HepG2 (cell line): ENCODE measurements around the gene KLF3. TPM values are rescaled to one million over a fixed set of nuclear protein-coding genes. Genes with fewer than 3 reads are reported as not detected.

Source experiments
- ATAC-seq: fragments of 200-7000 bp; cut with Tn5 transposase; 3 replicates; pipeline ENCODE4 v1.9.1; 2020; ENCODE audit warnings: mild to moderate bottlenecking, moderate library complexity
- BruUV-seq: library from RNA; stranded (reverse); fragments of 400-500 nt; replicated peaks from 2 replicates; lab custom pipeline; 2021; lab: Mats Ljungman, UMichigan
- CTCF ChIA-PET: fragments of 300-600 bp; formaldehyde crosslinking; extraction: SDS; loops from one replicate; lab custom pipeline; 2021; ENCODE audit warnings: low total read pairs, inconsistent platforms, low intra/inter-chr PET ratio; lab: Yijun Ruan, JAX
- POLR2A ChIA-PET: fragments of 350-600 bp; sonication (Branson Sonifier 250); formaldehyde crosslinking; loops from one replicate; lab custom pipeline; 2020; ENCODE audit warnings: antibody characterized with exemption, inconsistent platforms; lab: Yijun Ruan, JAX
- DNase-seq: peaks from one replicate; pipeline ENCODE4 v3.0.0-alpha.2; 2015; ENCODE audit warnings: low spot score
- FAIRE-seq: peaks from 3 replicates; lab custom pipeline; 2011; peaks lifted over from hg19 to GRCh38; lab: Jason Lieb, UNC
- H2AFZ ChIP-seq: one replicate; pipeline ENCODE4 v1.6.1; 2011; ENCODE audit warnings: low read length, inconsistent platforms
- H3K27ac ChIP-seq: fragments of 300-600 bp; 3 replicates; pipeline ENCODE4 v1.8.0; 2011; ENCODE audit warnings: mixed run types, mild to moderate bottlenecking, mixed read lengths, low read length, inconsistent platforms; ENCODE audit not compliant: insufficient read depth; ENCODE audit errors: extremely low read length
- H3K27me3 ChIP-seq, 2 experiments: fragments of 200-600 bp in 1 of 2; 2 replicates in 1 of 2; 3 replicates in 1 of 2; pipeline versions ENCODE4 v1.6.0 to v1.8.0; 2011; ENCODE audit warnings: low read length in 2 of 2, mild to moderate bottlenecking in 2 of 2, moderate library complexity in 2 of 2, inconsistent platforms in 1 of 2; ENCODE audit not compliant: insufficient read depth in 2 of 2, control insufficient read depth in 1 of 2
- H3K36me3 ChIP-seq, 2 experiments: fragments of 200-600 bp in 1 of 2; replicated peaks in 1 of 2; 2 replicates in 1 of 2; 3 replicates in 1 of 2; pipeline versions ENCODE4 v1.5.1 to v1.8.0; 2011; ENCODE audit warnings: low read length in 2 of 2, inconsistent platforms in 1 of 2; ENCODE audit not compliant: insufficient read depth in 2 of 2, control insufficient read depth in 1 of 2
- H3K4me1 ChIP-seq: 2 replicates; pipeline ENCODE4 v1.5.1; 2012; ENCODE audit warnings: low read length, inconsistent platforms; ENCODE audit not compliant: insufficient read depth
- H3K4me2 ChIP-seq: 2 replicates; pipeline ENCODE4 v1.6.0; 2011; ENCODE audit warnings: low read depth, low read length, inconsistent platforms
- H3K4me3 ChIP-seq, 3 experiments: fragments of 200-600 bp in 1 of 3; sonication (generic), shearing (Covaris generic) in 1 of 3; replicated peaks in 1 of 3; 2 replicates each; pipeline ENCODE4 v1.5.1; 2011 to 2016; ENCODE audit warnings: low read length in 3 of 3, inconsistent platforms in 2 of 3, low read depth in 2 of 3, mild to moderate bottlenecking in 2 of 3, control low read depth in 1 of 3, mixed read lengths in 1 of 3; ENCODE audit not compliant: insufficient read depth in 1 of 3
- H3K79me2 ChIP-seq: one replicate; pipeline ENCODE4 v1.6.1; 2011; ENCODE audit warnings: low read length, inconsistent platforms; ENCODE audit not compliant: insufficient read depth
- H3K9ac ChIP-seq: 2 replicates; pipeline ENCODE4 v1.6.0; 2011; ENCODE audit warnings: mild to moderate bottlenecking, low read depth, low read length, inconsistent platforms; ENCODE audit not compliant: insufficient read depth
- H3K9me3 ChIP-seq: 2 replicates; pipeline ENCODE4 v1.5.1; 2012; ENCODE audit warnings: mild to moderate bottlenecking, low read length
- H4K20me1 ChIP-seq: 2 replicates; pipeline ENCODE4 v1.6.0; 2011; ENCODE audit warnings: inconsistent platforms, mild to moderate bottlenecking, low read length, moderate library complexity; ENCODE audit not compliant: insufficient read depth
- GFI1 ChIP-seq: sonication (generic); formaldehyde crosslinking; IDR thresholded peaks from 2 replicates; pipeline ENCODE4 v1.5.0; 2020; ENCODE audit warnings: missing genetic modification reagents, mild to moderate bottlenecking, borderline replicate concordance
- GTF2F1 ChIP-seq: fragments of 150-350 bp; IDR thresholded peaks from 2 replicates; pipeline ENCODE4 v1.6.1; 2014; ENCODE audit warnings: low read length
- HIC2 ChIP-seq: sonication (generic); formaldehyde crosslinking; IDR thresholded peaks from 2 replicates; pipeline ENCODE4 v1.9.0; 2022; ENCODE audit warnings: low read depth, missing genetic modification reagents
- RXRB ChIP-seq: IDR thresholded peaks from 2 replicates; pipeline ENCODE4 v1.6.1; 2016; ENCODE audit warnings: borderline replicate concordance, missing genetic modification reagents, missing compliant biosample characterization
- TGIF2 ChIP-seq: IDR thresholded peaks from 2 replicates; pipeline ENCODE4 v1.6.1; 2016; ENCODE audit warnings: control low read depth, missing compliant biosample characterization
- ZGPAT ChIP-seq: IDR thresholded peaks from 2 replicates; pipeline ENCODE4 v1.6.1; 2016; ENCODE audit warnings: mild to moderate bottlenecking
- ZKSCAN8 ChIP-seq: IDR thresholded peaks from 2 replicates; pipeline ENCODE4 v1.6.1; 2016; ENCODE audit warnings: borderline replicate concordance, missing genetic modification reagents, missing compliant biosample characterization
- ZNF549 ChIP-seq: sonication (generic); formaldehyde crosslinking; IDR thresholded peaks from 2 replicates; pipeline ENCODE4 v1.5.0; 2020; ENCODE audit warnings: missing genetic modification reagents
- ZNF704 ChIP-seq: sonication (generic); formaldehyde crosslinking; IDR thresholded peaks from 2 replicates; pipeline ENCODE4 v1.8.1; 2023; ENCODE audit warnings: mild to moderate bottlenecking, inconsistent platforms, moderate library complexity, missing genetic modification reagents, borderline replicate concordance
- ZXDC ChIP-seq: sonication (generic); formaldehyde crosslinking; IDR thresholded peaks from 2 replicates; pipeline ENCODE4 v1.5.0; 2020; ENCODE audit warnings: mild to moderate bottlenecking, missing genetic modification reagents
- in situ Hi-C: cut with HindIII; loops from 2 replicates; pipeline ENCODE4 v1.10.0; 2017; ENCODE audit warnings: low pct_unique_long_range_greater_than_20kb; ENCODE audit not compliant: extremely low pct_ligation_motif_present
- intact Hi-C: fragments of 100-400 bp; cut with micrococcal nuclease; formaldehyde crosslinking; loops from one replicate; pipeline ENCODE4 v1.10.0; 2022; ENCODE audit not compliant: unreplicated experiment
- polyA plus RNA-seq, 8 experiments: library from polyadenylated mRNA; depleted of rRNA in 3 of 8; stranded (reverse) in 7 of 8; unstranded in 1 of 8; fragments of >200 nt; fragmentation: Illumina TruSeq in 4 of 8; extraction: Trizol in 4 of 8; gene quantifications; 2 replicates each; pipeline versions ENCODE4 v1.2.1 to v1.2.3, GENCODE V29; 2011 to 2016; ENCODE audit warnings: low read depth in 4 of 8, missing spikeins in 1 of 8, mixed read lengths in 1 of 8; ENCODE audit not compliant: insufficient read depth in 1 of 8
- total RNA-seq, 5 experiments: library from RNA; depleted of rRNA; stranded (reverse); fragments of >200 nt; fragmentation: Illumina TruSeq; extraction: Trizol; gene quantifications; 2 replicates each; pipeline ENCODE4 v1.2.3, GENCODE V29; 2016; ENCODE audit warnings: low read depth in 1 of 5

The KLF3 gene
- total and polyA plus RNA-seq, 2 of the 13 experiments (the other 11 are each of a cell fraction or from before 2014, with no cell fraction given): 29.1 to 37.8 TPM

GRCh38 chr4:38630519-38630918 lies 33.5 kb upstream of the KLF3 start:
- no TSS peak for BruUV-seq
- Histone ChIP-seq H3K9me3 (no peaks in the 10 kb centered on the region), H3K79me2 (no peaks in the 10 kb centered on the region), H3K9ac (no peak overlapping the region), H3K27ac (no peak overlapping the region), H4K20me1 (no peaks in the 10 kb centered on the region), H3K4me1 (no peaks in the 10 kb centered on the region), H3K27me3 (no peaks in the 10 kb centered on the region), H2AFZ (no peak overlapping the region), H3K4me2 (no peak overlapping the region), H3K4me3 (no peak overlapping the region), H3K36me3 (no peaks in the 10 kb centered on the region)
- FAIRE-seq (no peak), ATAC-seq (no peak), DNase-seq (no peak)
- intact Hi-C loops (no loop called here), in situ Hi-C loops (no loop called here)
- ChIA-PET POLR2A (no interaction called here), CTCF (no interaction called here)
- TF ChIP-seq GTF2F1: no peak
- no peak for TF ChIP-seq ZNF704
- TF ChIP-seq HIC2 (CRISPR knock-in tag): no peak
- no peak for TF ChIP-seq ZGPAT
- no peak for TF ChIP-seq RXRB
- no peak for TF ChIP-seq ZXDC (CRISPR knock-in tag)
- no peak for TF ChIP-seq ZKSCAN8 (CRISPR knock-in tag)
- TF ChIP-seq TGIF2: no peak
- TF ChIP-seq ZNF549 (CRISPR knock-in tag): no peak
- no peak for TF ChIP-seq GFI1 (CRISPR knock-in tag)
